GM19025 (cell line): Measurements from ENCODE around the gene SMIM5.

Experiments used
- ATAC-seq: cut with Tn5 transposase; IDR thresholded peaks from one replicate; pipeline ENCODE4 v1.9.1; 2021; ENCODE audit warnings: mild to moderate bottlenecking, low read depth, moderate library complexity; ENCODE audit not compliant: unreplicated experiment

Gene SMIM5

GRCh38 chr17:75662511-75662910, 29.3 kb downstream of the SMIM5 start:
- no peak for ATAC-seq

GRCh38 chr17:75664099-75664549, 30.9 kb downstream of the SMIM5 start:
- peak; percentile 57 for ATAC-seq

- no peak for ATAC-seq
These were observed 32.7 kb downstream of the SMIM5 start for GRCh38 chr17:75665981-75666380.

GRCh38 chr17:75666959-75667790, 33.9 kb downstream of the SMIM5 start, which contains the start of the genes RECQL5 and SAP30BP:
RECQL5 (minus strand) TSS chr17:75667154; CDS start chr17:75666557, 597 bp downstream.
SAP30BP (plus strand) TSS chr17:75667338; CDS start chr17:75667373, 35 bp downstream.
- peak; percentile 73 for ATAC-seq

GRCh38 chr17:75667825-75668224, 34.6 kb downstream of the SMIM5 start:
- ATAC-seq: no peak

GRCh38 chr17:75668489-75668888, 35.3 kb downstream of the SMIM5 start:
- no peak for ATAC-seq

GRCh38 chr17:75670868-75671267, 37.6 kb downstream of the SMIM5 start:
- no peak for ATAC-seq

- no peak for ATAC-seq
These were observed 38.8 kb downstream of the SMIM5 start for GRCh38 chr17:75672011-75672410.

GRCh38 chr17:75673487-75673886, 40.3 kb downstream of the SMIM5 start:
- no peak for ATAC-seq

- no peak for ATAC-seq
These were observed 43.2 kb downstream of the SMIM5 start for GRCh38 chr17:75676461-75676860.

- no peak for ATAC-seq
These were observed 46.5 kb downstream of the SMIM5 start for GRCh38 chr17:75679706-75680211.

- no peak for ATAC-seq
These were observed 47.2 kb downstream of the SMIM5 start for GRCh38 chr17:75680431-75680830.

- ATAC-seq: no peak
These were observed 48.1 kb downstream of the SMIM5 start for GRCh38 chr17:75681289-75681688.

GRCh38 chr17:75683583-75683982, 50.3 kb downstream of the SMIM5 start:
- no peak for ATAC-seq

- no peak for ATAC-seq
These were observed 51.0 kb downstream of the SMIM5 start for GRCh38 chr17:75684249-75684648.

GRCh38 chr17:75684924-75685323, 51.7 kb downstream of the SMIM5 start:
- ATAC-seq: no peak

GRCh38 chr17:75685499-75685898, 52.3 kb downstream of the SMIM5 start:
- ATAC-seq: no peak

- no peak for ATAC-seq
These were observed 55.1 kb downstream of the SMIM5 start for GRCh38 chr17:75688209-75688825.

GRCh38 chr17:75689441-75689873, 56.2 kb downstream of the SMIM5 start:
- no peak for ATAC-seq
